Lung (tissue), 12 donors: ENCODE measurements around the gene PABPN1L. TPM values are rescaled to one million over a fixed set of nuclear protein-coding genes. Genes with fewer than 3 reads are reported as not detected.
"Not testable (repeated sequence)": the region's sequence is repeated elsewhere in the genome, so short reads cannot be mapped to it uniquely, and the experiment has no call there.

Experiments
- ATAC-seq: fragments of 200-7000 bp; cut with Tn5 transposase; one replicate; pipeline ENCODE4 v1.9.1; 2020; ENCODE audit warnings: moderate number of reproducible peaks; ENCODE audit not compliant: insufficient read depth, low FRiP score
- DNase-seq, 3 donors: peaks; one replicate each; pipeline ENCODE4 v3.0.0-alpha.2; 2013 to 2017
- H3K27ac ChIP-seq, 2 donors: one replicate each; pipeline ENCODE4 v1.5.1; 2013; ENCODE audit warnings: mild to moderate bottlenecking in 2 of 2, moderate library complexity in 2 of 2, control low read depth in 1 of 2, inconsistent platforms in 1 of 2, low read depth in 1 of 2, low read length in 1 of 2
- H3K27me3 ChIP-seq, 3 donors: one replicate each; pipeline ENCODE4 v1.5.1; 2013; ENCODE audit warnings: low read length in 2 of 3; ENCODE audit not compliant: control insufficient read depth in 3 of 3, insufficient read depth in 3 of 3
- H3K36me3 ChIP-seq, 4 donors: one replicate each; pipeline ENCODE4 v1.5.1; 2013; ENCODE audit warnings: low read length in 4 of 4, mild to moderate bottlenecking in 1 of 4, moderate library complexity in 1 of 4; ENCODE audit not compliant: control insufficient read depth in 4 of 4, insufficient read depth in 4 of 4
- H3K4me1 ChIP-seq, 5 donors: one replicate each; pipeline ENCODE4 v1.5.1; 2013; ENCODE audit warnings: low read length in 5 of 5, mild to moderate bottlenecking in 2 of 5, moderate library complexity in 1 of 5; ENCODE audit not compliant: control insufficient read depth in 5 of 5, insufficient read depth in 5 of 5
- H3K4me3 ChIP-seq: one replicate; pipeline ENCODE4 v1.5.1; 2013; ENCODE audit warnings: mild to moderate bottlenecking, control low read depth, moderate library complexity
- H3K9ac ChIP-seq, 2 donors: one replicate each; pipeline ENCODE4 v1.5.1; 2013; ENCODE audit warnings: low read length in 2 of 2, control low read depth in 1 of 2; ENCODE audit not compliant: insufficient read depth in 1 of 2
- H3K9me3 ChIP-seq, 4 donors: one replicate each; pipeline ENCODE4 v1.5.1; 2013; ENCODE audit warnings: low read length in 3 of 4, mild to moderate bottlenecking in 1 of 4, moderate library complexity in 1 of 4; ENCODE audit not compliant: control insufficient read depth in 4 of 4, insufficient read depth in 3 of 4
- WGBS, 2 donors: extraction: QIAGEN DNeasy Blood & Tissue Kit; methylation state at CpG; one replicate each; pipeline ENCODE4 v1.1.7; 2013; 5-methylcytosine and 5-hydroxymethylcytosine counted together
- polyA plus RNA-seq, 2 donors: library from polyadenylated mRNA; stranded (reverse); fragments of 200-250 nt; gene quantifications; one replicate each; pipeline ENCODE4 v1.2.1, GENCODE V29; 2013
- total RNA-seq, 2 donors: library from RNA; depleted of rRNA in 1 of 2; stranded (reverse); fragments of >200 nt in 1 of 2; gene quantifications; one replicate each; pipeline ENCODE4 v1.2.1, GENCODE V29; 2014 to 2021
- TF ChIP-seq, protein P1 (sequence below): IDR thresholded peaks from 2 replicates; pipeline ENCODE4 v1.5.1; 2012; ENCODE audit warnings: mild to moderate bottlenecking; ENCODE audit errors: control extremely low read depth, extremely low read depth
- donor health status: control.
- donor health status: control.
- donor health status: Bipolar disorder and iron deficiency.
- donor health status: healthy.
- donor health status: DM: yes; HTN: yes; CAD: no.

Gene PABPN1L
- total and polyA plus RNA-seq, 4 donors, result 0.03 to 0.22 TPM; not detected in 2

DNA sequence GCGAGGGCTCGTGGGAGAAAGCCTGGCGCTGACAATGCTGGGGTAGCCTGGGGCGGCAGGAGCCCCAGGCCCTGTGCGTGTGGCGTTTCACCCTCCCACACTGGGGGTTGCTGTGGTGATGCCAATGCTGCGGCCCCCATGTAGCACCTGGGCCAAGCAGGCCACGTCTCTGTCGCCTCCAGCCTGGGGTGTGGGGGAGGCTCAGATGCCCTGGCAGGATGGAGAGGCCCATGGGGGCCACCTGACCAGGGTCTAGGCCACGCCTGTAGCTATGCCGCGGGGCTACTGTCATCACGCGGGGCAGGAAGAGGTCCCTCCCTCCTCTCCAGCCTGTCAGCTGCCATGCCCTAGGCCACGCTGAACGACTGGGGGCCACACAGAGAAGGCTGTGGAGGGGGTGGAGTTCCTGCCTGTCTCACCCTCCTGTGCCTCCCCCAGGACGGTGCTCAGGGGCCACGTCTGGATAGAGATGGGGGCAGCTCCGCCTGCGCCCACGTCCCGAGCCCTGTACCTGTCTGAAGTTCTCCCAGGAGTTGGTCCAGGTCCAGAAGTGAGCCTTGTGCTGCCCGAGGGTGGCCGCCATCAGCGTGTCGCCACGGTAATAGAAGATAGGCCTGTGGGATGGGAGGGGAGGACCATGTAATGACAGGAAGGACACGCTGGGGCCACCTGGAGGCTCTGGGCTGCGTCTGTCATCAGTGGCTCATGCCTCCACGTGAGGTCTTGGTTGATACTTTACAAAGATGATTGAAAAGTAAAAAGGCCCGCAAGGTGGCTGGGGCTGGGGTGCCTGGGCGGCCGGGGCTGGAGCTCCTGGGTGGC is 42.0 kb downstream of the PABPN1L start:
- WGBS, 2 donors, result 89 to 91% methylated on average over 30 to 33 of the region's 33 CpGs
- TF ChIP-seq, protein P1, sequence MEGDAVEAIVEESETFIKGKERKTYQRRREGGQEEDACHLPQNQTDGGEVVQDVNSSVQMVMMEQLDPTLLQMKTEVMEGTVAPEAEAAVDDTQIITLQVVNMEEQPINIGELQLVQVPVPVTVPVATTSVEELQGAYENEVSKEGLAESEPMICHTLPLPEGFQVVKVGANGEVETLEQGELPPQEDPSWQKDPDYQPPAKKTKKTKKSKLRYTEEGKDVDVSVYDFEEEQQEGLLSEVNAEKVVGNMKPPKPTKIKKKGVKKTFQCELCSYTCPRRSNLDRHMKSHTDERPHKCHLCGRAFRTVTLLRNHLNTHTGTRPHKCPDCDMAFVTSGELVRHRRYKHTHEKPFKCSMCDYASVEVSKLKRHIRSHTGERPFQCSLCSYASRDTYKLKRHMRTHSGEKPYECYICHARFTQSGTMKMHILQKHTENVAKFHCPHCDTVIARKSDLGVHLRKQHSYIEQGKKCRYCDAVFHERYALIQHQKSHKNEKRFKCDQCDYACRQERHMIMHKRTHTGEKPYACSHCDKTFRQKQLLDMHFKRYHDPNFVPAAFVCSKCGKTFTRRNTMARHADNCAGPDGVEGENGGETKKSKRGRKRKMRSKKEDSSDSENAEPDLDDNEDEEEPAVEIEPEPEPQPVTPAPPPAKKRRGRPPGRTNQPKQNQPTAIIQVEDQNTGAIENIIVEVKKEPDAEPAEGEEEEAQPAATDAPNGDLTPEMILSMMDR, result no peak
- H3K9ac ChIP-seq, result no peak overlapping the region
- peaks cover 0 to 54% (median 8%) of the 10 kb centered on the region in 4 donors for H3K36me3 ChIP-seq
- H3K4me3 ChIP-seq, result no peak overlapping the region
- ATAC-seq (no peak), DNase-seq (no peak)
- no peaks in the 10 kb centered on the region for H3K27me3 ChIP-seq
- no peak overlapping the region for H3K27ac ChIP-seq
- peaks cover 0 to 16% (median 0%) of the 10 kb centered on the region in 5 donors for H3K4me1 ChIP-seq
- H3K9me3 ChIP-seq, result no peaks in the 10 kb centered on the region

DNA sequence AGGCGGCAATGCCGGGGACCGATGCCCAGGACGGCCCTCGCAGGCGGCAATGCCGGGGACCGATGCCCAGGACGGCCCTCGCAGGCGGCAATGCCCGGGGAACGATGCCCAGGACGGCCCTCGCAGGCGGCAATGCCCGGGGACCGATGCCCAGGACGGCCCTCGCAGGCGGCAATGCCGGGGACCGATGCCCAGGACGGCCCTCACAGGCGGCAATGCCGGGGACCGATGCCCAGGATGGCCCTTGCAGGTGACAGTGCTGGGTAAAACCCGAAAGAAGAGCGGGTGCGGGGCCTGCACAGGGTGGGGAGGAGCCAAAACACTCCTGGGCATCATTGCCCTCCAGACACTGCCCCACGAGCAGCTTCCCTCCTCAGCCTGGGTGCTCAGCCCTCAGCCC is 42.8 kb downstream of the PABPN1L start:
- WGBS, 2 donors, result 95 to 97% methylated on average over 26 to 30 of the region's 31 CpGs
- not testable (repeated sequence) for DNase-seq, H3K9ac ChIP-seq, H3K4me1 ChIP-seq, ATAC-seq, H3K4me3 ChIP-seq, H3K9me3 ChIP-seq, H3K27me3 ChIP-seq, H3K27ac ChIP-seq
- peaks cover 0 to 50% (median 8%) of the 10 kb centered on the region in 4 donors for H3K36me3 ChIP-seq

DNA sequence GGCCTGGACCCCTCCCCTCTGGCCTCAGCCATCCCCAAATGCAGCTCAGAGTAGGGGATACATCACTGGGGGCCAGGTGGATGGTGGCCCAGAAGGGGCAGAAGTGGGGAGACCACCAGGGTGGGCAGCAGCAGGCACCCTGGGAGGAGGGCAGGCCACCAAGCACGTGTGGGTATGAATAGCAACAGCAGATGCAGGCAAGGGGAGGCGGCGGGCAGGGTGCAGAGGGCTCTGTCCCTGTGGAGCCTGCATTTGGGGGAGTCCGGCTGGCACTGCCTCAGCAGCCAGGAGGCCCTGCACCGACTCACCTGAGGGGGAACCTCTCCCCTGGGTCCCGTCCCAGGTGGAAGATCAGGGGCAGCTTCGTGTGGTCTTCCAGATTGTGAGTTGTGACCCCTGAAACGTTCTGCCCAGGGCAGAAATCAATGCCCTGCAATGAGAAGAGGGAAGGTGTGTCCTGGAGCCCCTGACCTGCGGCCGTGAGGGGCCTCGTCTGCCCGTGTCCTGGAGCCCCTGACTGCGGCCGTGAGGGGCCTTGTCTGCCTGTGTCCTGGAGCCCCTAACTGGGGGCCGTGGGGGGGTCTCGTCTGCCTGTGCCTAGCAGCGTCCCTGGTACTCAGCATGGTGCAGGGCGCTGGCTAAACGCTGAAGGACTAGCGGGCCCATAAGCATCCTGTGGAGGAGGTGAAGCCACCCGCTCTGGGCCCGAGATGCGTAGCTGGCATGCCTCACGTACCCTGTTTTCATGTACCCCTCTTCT is 44.0 kb downstream of the PABPN1L start:
- H3K9ac ChIP-seq, result no peak overlapping the region
- 96% methylated on average over 24 of the region's 24 CpGs for WGBS, 2 donors
- ATAC-seq (peak; percentile 1), DNase-seq (no peak)
- H3K4me1 ChIP-seq, result peaks cover 0 to 12% (median 2%) of the 10 kb centered on the region in 5 donors
- H3K4me3 ChIP-seq, result no peak overlapping the region
- no peak overlapping the region for H3K27ac ChIP-seq
- H3K36me3 ChIP-seq, result peaks cover 0 to 42% (median 6%) of the 10 kb centered on the region in 4 donors
- no peaks in the 10 kb centered on the region for H3K27me3 ChIP-seq
- H3K9me3 ChIP-seq, result no peaks in the 10 kb centered on the region
- TF ChIP-seq, protein P1, result no peak
